ENCODE measurements around the gene PIK3R5. TPM values are rescaled to one million over a fixed set of nuclear protein-coding genes. Genes with fewer than 3 reads are reported as not detected.
"Not testable (repeated sequence)": the region's sequence is repeated elsewhere in the genome, so short reads cannot be mapped to it uniquely, and the experiment has no call there.

The PIK3R5 gene
- total RNA-seq, 1 experiment from 2014 or later = 0.09 TPM

DNA sequence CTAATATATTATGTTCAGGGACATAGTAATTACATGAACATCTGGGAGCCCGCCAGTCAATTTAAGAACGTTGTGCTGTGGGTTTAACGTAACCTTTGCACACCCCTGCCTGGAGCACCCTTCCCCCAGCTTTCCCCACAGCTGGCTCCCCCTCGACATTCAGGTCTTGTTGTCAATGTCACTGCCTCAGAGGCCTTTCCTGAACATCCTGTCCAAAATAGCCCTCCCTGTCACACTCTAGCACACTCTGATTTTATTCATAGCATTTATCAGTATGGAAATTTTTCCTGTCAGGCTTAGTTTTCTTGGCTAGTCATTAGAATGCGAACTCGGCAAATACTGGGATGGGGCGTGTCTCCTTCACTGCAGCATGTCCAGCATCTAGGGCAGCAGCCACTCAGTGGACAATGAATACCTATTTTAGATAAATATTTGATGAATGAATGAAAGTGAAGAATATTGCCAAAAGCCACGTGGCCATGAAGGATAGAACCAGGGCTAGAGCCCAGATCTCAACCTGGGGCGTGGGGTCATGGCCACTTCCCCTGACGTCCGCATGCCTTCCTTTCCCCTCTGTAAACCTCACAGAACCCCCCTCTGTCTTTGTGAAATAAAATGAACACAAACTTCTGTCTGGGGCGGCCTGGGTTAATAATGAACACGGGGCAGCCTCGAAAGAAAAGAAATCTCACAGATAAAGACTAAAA lies 108.5 kb downstream of the PIK3R5 start:
- TF ChIP-seq EZH2 (IDR thresholded peaks at IDR 0.05; ENCODE audit: borderline replicate concordance, low read depth, low read length, poor library complexity, severe bottlenecking) = no peak
- TF ChIP-seq, protein P1, sequence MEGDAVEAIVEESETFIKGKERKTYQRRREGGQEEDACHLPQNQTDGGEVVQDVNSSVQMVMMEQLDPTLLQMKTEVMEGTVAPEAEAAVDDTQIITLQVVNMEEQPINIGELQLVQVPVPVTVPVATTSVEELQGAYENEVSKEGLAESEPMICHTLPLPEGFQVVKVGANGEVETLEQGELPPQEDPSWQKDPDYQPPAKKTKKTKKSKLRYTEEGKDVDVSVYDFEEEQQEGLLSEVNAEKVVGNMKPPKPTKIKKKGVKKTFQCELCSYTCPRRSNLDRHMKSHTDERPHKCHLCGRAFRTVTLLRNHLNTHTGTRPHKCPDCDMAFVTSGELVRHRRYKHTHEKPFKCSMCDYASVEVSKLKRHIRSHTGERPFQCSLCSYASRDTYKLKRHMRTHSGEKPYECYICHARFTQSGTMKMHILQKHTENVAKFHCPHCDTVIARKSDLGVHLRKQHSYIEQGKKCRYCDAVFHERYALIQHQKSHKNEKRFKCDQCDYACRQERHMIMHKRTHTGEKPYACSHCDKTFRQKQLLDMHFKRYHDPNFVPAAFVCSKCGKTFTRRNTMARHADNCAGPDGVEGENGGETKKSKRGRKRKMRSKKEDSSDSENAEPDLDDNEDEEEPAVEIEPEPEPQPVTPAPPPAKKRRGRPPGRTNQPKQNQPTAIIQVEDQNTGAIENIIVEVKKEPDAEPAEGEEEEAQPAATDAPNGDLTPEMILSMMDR (conservative IDR thresholded peaks at IDR 0.05; ENCODE audit: low read depth, low read length) = no peak
- BruUV-seq (replicated peaks) = no TSS peak
- Histone ChIP-seq H3K4me1 (ENCODE audit: insufficient read depth, low read length, poor library complexity, severe bottlenecking) (peaks cover 24% of the 10 kb centered on the region), H3K27me3 (replicated peaks; ENCODE audit: insufficient read depth, low read depth, low read length, poor library complexity) (no peaks in the 10 kb centered on the region), H3K36me3 (ENCODE audit: insufficient read depth, low read length, poor library complexity, severe bottlenecking) (no peaks in the 10 kb centered on the region), H3K27ac (ENCODE audit: low read depth, low read length, poor library complexity, severe bottlenecking) (no peak overlapping the region), H3K4me3 (ENCODE audit: low read depth, low read length, poor library complexity, severe bottlenecking) (no peak overlapping the region), H3K9me3 (ENCODE audit: low read depth, low read length, poor library complexity, severe bottlenecking) (no peaks in the 10 kb centered on the region)
- no peak for DNase-seq (ENCODE audit: low spot score)
- intact Hi-C loops (cut with micrococcal nuclease; ENCODE audit: unreplicated experiment) = no loop called here
- POLR2A ChIA-PET (ENCODE audit: low non-redundant PET) = no interaction called here
- CTCF ChIA-PET = no interaction called here

DNA sequence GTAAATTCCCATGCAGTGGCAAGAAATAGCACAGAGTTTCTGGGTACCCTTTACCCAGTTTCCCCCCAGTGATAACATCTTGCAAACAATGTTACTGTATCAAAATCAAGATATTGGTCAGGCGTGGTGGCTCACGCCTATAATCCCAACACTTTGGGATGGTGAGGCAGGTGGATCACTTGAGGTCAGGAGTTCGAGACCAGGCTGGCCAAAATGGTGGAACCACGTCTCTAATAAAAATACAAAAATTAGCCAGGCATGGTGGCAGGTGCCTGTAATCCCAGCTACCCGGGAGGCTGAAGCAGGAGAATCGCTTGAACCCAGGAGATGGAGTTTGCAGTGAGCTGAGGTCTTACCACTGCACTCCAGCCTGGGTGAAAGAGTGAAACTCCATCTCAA lies 109.3 kb downstream of the PIK3R5 start:
- CTCF ChIA-PET; BruUV-seq (replicated peaks): not testable (repeated sequence)

DNA sequence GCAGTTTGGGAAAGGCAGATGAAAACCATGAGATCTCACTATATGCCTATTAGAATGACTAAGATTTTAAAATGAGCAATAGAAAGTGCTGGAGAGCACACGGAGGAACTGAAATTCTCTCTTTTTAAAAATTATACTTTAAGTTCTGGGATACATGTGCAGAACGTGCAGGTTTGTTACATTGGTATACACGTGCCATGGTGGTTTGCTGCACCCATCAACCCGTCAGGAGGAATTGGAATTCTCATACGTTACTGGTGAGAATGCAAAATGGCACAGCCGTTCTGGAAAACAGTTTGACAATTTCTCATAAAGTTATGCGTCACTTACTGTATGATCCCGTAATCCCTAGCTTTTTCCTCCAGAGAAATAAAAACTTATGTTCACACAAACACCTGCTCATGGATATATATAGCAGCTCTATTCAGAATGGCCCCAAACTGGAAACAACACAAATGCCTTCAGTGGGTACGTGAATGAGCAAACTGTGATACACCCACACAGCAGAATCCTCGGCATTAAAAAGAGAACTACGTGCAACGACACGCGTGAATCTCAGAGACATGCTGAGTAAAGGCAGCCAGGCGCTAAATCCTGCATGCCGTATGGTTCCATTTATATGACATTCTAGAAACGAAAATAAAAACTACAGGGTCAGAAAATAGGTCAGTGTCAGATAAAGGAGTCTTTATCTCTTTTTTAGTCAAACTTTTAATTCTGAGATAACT lies 109.9 kb downstream of the PIK3R5 start:
- CTCF ChIA-PET = no interaction called here
- no peak for TF ChIP-seq EZH2 (IDR thresholded peaks at IDR 0.05; ENCODE audit: borderline replicate concordance, low read depth, low read length, poor library complexity, severe bottlenecking)
- TF ChIP-seq, protein P1 (conservative IDR thresholded peaks at IDR 0.05; ENCODE audit: low read depth, low read length) = no peak

More for the DNA sequence above, 109.3 kb downstream of the PIK3R5 start:
- H3K36me3 ChIP-seq (ENCODE audit: insufficient read depth, low read length, poor library complexity, severe bottlenecking); intact Hi-C loops (cut with micrococcal nuclease; ENCODE audit: unreplicated experiment); POLR2A ChIA-PET (ENCODE audit: low non-redundant PET); H3K27me3 ChIP-seq (replicated peaks; ENCODE audit: insufficient read depth, low read depth, low read length, poor library complexity); H3K4me3 ChIP-seq (ENCODE audit: low read depth, low read length, poor library complexity, severe bottlenecking); H3K9me3 ChIP-seq (ENCODE audit: low read depth, low read length, poor library complexity, severe bottlenecking); DNase-seq (ENCODE audit: low spot score); H3K27ac ChIP-seq (ENCODE audit: low read depth, low read length, poor library complexity, severe bottlenecking): not testable (repeated sequence)
- peaks cover 24% of the 10 kb centered on the region for H3K4me1 ChIP-seq (ENCODE audit: insufficient read depth, low read length, poor library complexity, severe bottlenecking)

More for the DNA sequence above, 109.9 kb downstream of the PIK3R5 start:
- POLR2A ChIA-PET (ENCODE audit: low non-redundant PET) = no interaction called here
- H3K27ac ChIP-seq (ENCODE audit: low read depth, low read length, poor library complexity, severe bottlenecking) = no peak overlapping the region
- H3K4me1 ChIP-seq (ENCODE audit: insufficient read depth, low read length, poor library complexity, severe bottlenecking) = peaks cover 24% of the 10 kb centered on the region
- no peak overlapping the region for H3K4me3 ChIP-seq (ENCODE audit: low read depth, low read length, poor library complexity, severe bottlenecking)
- no peaks in the 10 kb centered on the region for H3K27me3 ChIP-seq (replicated peaks; ENCODE audit: insufficient read depth, low read depth, low read length, poor library complexity)
- BruUV-seq (replicated peaks) = no TSS peak
- no peak for DNase-seq (ENCODE audit: low spot score)
- H3K36me3 ChIP-seq (ENCODE audit: insufficient read depth, low read length, poor library complexity, severe bottlenecking) = no peaks in the 10 kb centered on the region
- no peaks in the 10 kb centered on the region for H3K9me3 ChIP-seq (ENCODE audit: low read depth, low read length, poor library complexity, severe bottlenecking)
- intact Hi-C loops (cut with micrococcal nuclease; ENCODE audit: unreplicated experiment) = no loop called here

Data from A673 (cell line).